SK-N-SH treated with all-trans-retinoic acid at 6 μM for 48 hours (cell line): ENCODE results near the gene IFI6.

Source experiments
- ATAC-seq: fragments of 200-7000 bp; cut with Tn5 transposase; 3 replicates; pipeline ENCODE4 v1.9.1; 2020; ENCODE audit warnings: mild to moderate bottlenecking, moderate library complexity
- ARNTL ChIP-seq: fragments of 450-650 bp; formaldehyde crosslinking; IDR thresholded peaks from 2 replicates; pipeline ENCODE4 v1.5.0; 2020; ENCODE audit warnings: low read depth, mild to moderate bottlenecking, moderate library complexity, borderline replicate concordance
- BACH2 ChIP-seq: fragments of 250-450 bp; sonication (Bioruptor Pico); IDR thresholded peaks from 2 replicates; pipeline ENCODE4 v1.9.0; 2021; ENCODE audit warnings: mild to moderate bottlenecking, borderline replicate concordance
- CREB5 ChIP-seq: fragments of 250-450 bp; sonication (Bioruptor Pico); IDR thresholded peaks from 2 replicates; pipeline ENCODE4 v1.5.1; 2020; ENCODE audit warnings: low read depth, mild to moderate bottlenecking, moderate library complexity
- CSDC2 ChIP-seq: fragments of 250-450 bp; sonication (Bioruptor Pico); IDR thresholded peaks from 2 replicates; pipeline ENCODE4 v1.5.0; 2020; ENCODE audit warnings: mild to moderate bottlenecking, moderate library complexity
- CSRNP3 ChIP-seq: fragments of 250-450 bp; sonication (Bioruptor Pico); IDR thresholded peaks from 2 replicates; pipeline ENCODE4 v1.5.1; 2021; ENCODE audit warnings: mild to moderate bottlenecking, moderate library complexity
- ESRRG ChIP-seq: fragments of 250-450 bp; sonication (Bioruptor Pico); IDR thresholded peaks from 2 replicates; pipeline ENCODE4 v1.6.1; 2021; ENCODE audit warnings: mild to moderate bottlenecking
- GLIS3 ChIP-seq: fragments of 250-450 bp; sonication (Bioruptor Pico); IDR thresholded peaks from 2 replicates; pipeline ENCODE4 v1.5.0; 2020; ENCODE audit warnings: mild to moderate bottlenecking, moderate library complexity
- ISL1 ChIP-seq: fragments of 250-450 bp; sonication (Bioruptor Pico); IDR thresholded peaks from 2 replicates; pipeline ENCODE4 v2.1.2; 2022; ENCODE audit warnings: mild to moderate bottlenecking, moderate library complexity
- OSR1 ChIP-seq: fragments of 250-450 bp; sonication (Bioruptor Pico); IDR thresholded peaks from 2 replicates; pipeline ENCODE4 v1.8.0; 2022; ENCODE audit warnings: moderate library complexity, mild to moderate bottlenecking, inconsistent platforms
- POU6F1 ChIP-seq: fragments of 250-450 bp; sonication (Bioruptor Pico); IDR thresholded peaks from 2 replicates; pipeline ENCODE4 v1.8.0; 2021; ENCODE audit warnings: low read depth, mild to moderate bottlenecking, moderate library complexity, borderline replicate concordance
- PPARA ChIP-seq: fragments of 250-450 bp; sonication (Bioruptor Pico); IDR thresholded peaks from 2 replicates; pipeline ENCODE4 v1.5.0; 2020; ENCODE audit warnings: mild to moderate bottlenecking, borderline replicate concordance
- RARB ChIP-seq: fragments of 250-450 bp; sonication (Bioruptor Pico); IDR thresholded peaks from 2 replicates; pipeline ENCODE4 v1.8.0; 2021; ENCODE audit warnings: mild to moderate bottlenecking, moderate library complexity
- SNAI2 ChIP-seq: fragments of 250-450 bp; sonication (Bioruptor Pico); IDR thresholded peaks from 2 replicates; pipeline ENCODE4 v1.5.0; 2020; ENCODE audit warnings: mild to moderate bottlenecking, moderate library complexity
- TCF4 ChIP-seq: fragments of 250-450 bp; sonication (Bioruptor Pico); IDR thresholded peaks from 2 replicates; pipeline ENCODE4 v1.8.0; 2021; ENCODE audit warnings: mild to moderate bottlenecking, moderate library complexity, borderline replicate concordance
- TOX ChIP-seq: fragments of 250-450 bp; sonication (Bioruptor Pico); IDR thresholded peaks from 2 replicates; pipeline ENCODE4 v1.8.0; 2021; ENCODE audit warnings: mild to moderate bottlenecking, moderate library complexity, borderline replicate concordance
- TSHZ2 ChIP-seq: fragments of 250-450 bp; sonication (Bioruptor Pico); IDR thresholded peaks from 2 replicates; pipeline ENCODE4 v1.5.0; 2020; ENCODE audit warnings: mild to moderate bottlenecking, moderate library complexity
- ZC3H10 ChIP-seq: fragments of 250-450 bp; sonication (Bioruptor Pico); IDR thresholded peaks from 2 replicates; pipeline ENCODE4 v1.5.1; 2021; ENCODE audit warnings: mild to moderate bottlenecking, moderate library complexity
- ZFP3 ChIP-seq: fragments of 250-450 bp; sonication (Bioruptor Pico); IDR thresholded peaks from 2 replicates; pipeline ENCODE4 v1.5.0; 2020; ENCODE audit warnings: mild to moderate bottlenecking, moderate library complexity
- ZFP30 ChIP-seq: fragments of 450-650 bp; formaldehyde crosslinking; IDR thresholded peaks from 2 replicates; pipeline ENCODE4 v1.5.0; 2022; ENCODE audit warnings: mild to moderate bottlenecking, moderate library complexity
- ZNF565 ChIP-seq: fragments of 450-650 bp; formaldehyde crosslinking; conservative IDR thresholded peaks from 2 replicates; pipeline ENCODE4 v1.5.0; 2020; ENCODE audit warnings: low read depth, mild to moderate bottlenecking, moderate library complexity
- ZNF8 ChIP-seq: fragments of 450-650 bp; formaldehyde crosslinking; IDR thresholded peaks from 2 replicates; pipeline ENCODE4 v1.5.0; 2020; ENCODE audit warnings: mild to moderate bottlenecking, moderate library complexity

IFI6 gene

GRCh38 chr1:27626031-27626935 lies 45.7 kb downstream of the IFI6 start:
- ATAC-seq = no peak
- TF ChIP-seq CREB5 (CRISPR knock-in tag) = no peak
- no peak for TF ChIP-seq ZFP3
- TF ChIP-seq POU6F1 (CRISPR knock-in tag) = no peak

- TF ChIP-seq RARB (CRISPR knock-in tag) = no peak
- TF ChIP-seq ESRRG (CRISPR knock-in tag) = no peak
- no peak for TF ChIP-seq ISL1 (CRISPR knock-in tag)
- TF ChIP-seq CREB5 (CRISPR knock-in tag) = no peak
- no peak for TF ChIP-seq ZNF8 (CRISPR knock-in tag)
- TF ChIP-seq ZFP3 = no peak
- no peak for TF ChIP-seq OSR1 (CRISPR knock-in tag)
- TF ChIP-seq TOX (CRISPR knock-in tag) = no peak
- no peak for TF ChIP-seq BACH2 (CRISPR knock-in tag)
- no peak for TF ChIP-seq TSHZ2 (CRISPR knock-in tag)
- TF ChIP-seq PPARA (CRISPR knock-in tag) = no peak
- no peak for TF ChIP-seq ZNF565 (CRISPR knock-in tag)
- no peak for TF ChIP-seq SNAI2
- TF ChIP-seq ARNTL (CRISPR knock-in tag) = no peak
- no peak for TF ChIP-seq TCF4 (CRISPR knock-in tag)
- TF ChIP-seq GLIS3 = no peak
- no peak for ATAC-seq
These were observed 47.4 kb downstream of the IFI6 start for GRCh38 chr1:27624467-27625178.

- ATAC-seq = no peak
- TF ChIP-seq BACH2 (CRISPR knock-in tag) (no peak), GLIS3 (no peak), CSDC2 (CRISPR knock-in tag) (no peak), ZC3H10 (no peak), TSHZ2 (CRISPR knock-in tag) (no peak), ZFP3 (no peak), OSR1 (CRISPR knock-in tag) (no peak), TCF4 (CRISPR knock-in tag) (no peak), ZFP30 (CRISPR knock-in tag) (no peak), CREB5 (CRISPR knock-in tag) (no peak), ZNF8 (CRISPR knock-in tag) (no peak), ARNTL (CRISPR knock-in tag) (no peak), CSRNP3 (no peak)
These were observed 48.4 kb downstream of the IFI6 start for GRCh38 chr1:27623327-27624212.
